K562 (cell line): Measurements from ENCODE around the gene PSPH. TPM values are rescaled to one million over a fixed set of nuclear protein-coding genes. Genes with fewer than 3 reads are reported as not detected.

Experiments
- ATAC-seq: fragments of 200-7000 bp; cut with Tn5 transposase; 3 replicates; pipeline ENCODE4 v1.9.1; 2020; ENCODE audit warnings: moderate library complexity
- BruUV-seq: library from RNA; stranded (reverse); fragments of 400-500 nt; replicated peaks from 2 replicates; lab custom pipeline; 2021; lab: Mats Ljungman, UMichigan
- CTCF ChIA-PET: fragments of 300-600 bp; formaldehyde crosslinking; extraction: SDS; loops from one replicate; lab custom pipeline; 2021; ENCODE audit warnings: low intra/inter-chr PET ratio; lab: Yijun Ruan, JAX
- POLR2A ChIA-PET: fragments of 300-600, 350-650 bp; sonication (Branson Sonifier 250); formaldehyde crosslinking; extraction: SDS; loops from one replicate; lab custom pipeline; 2021; ENCODE audit warnings: antibody characterized with exemption, inconsistent platforms; lab: Yijun Ruan, JAX
- DNase-seq, 4 experiments: peaks; one replicate each; pipeline versions ENCODE4 v3.0.0 to v3.0.0-alpha.2; 2011 to 2018; ENCODE audit warnings: low spot score in 3 of 4, mixed read lengths in 3 of 4; ENCODE audit errors: extremely low read depth in 1 of 4
- FAIRE-seq: peaks from 2 replicates; lab custom pipeline; 2011; peaks lifted over from hg19 to GRCh38; lab: Jason Lieb, UNC
- H2AFZ ChIP-seq: 2 replicates; pipeline ENCODE4 v1.6.0; 2011; ENCODE audit warnings: low read depth, low read length, control low read depth, inconsistent platforms
- H3K27ac ChIP-seq: fragments of 200-600 bp; 3 replicates; pipeline ENCODE4 v1.8.0; 2011; ENCODE audit warnings: low read depth, mild to moderate bottlenecking, control low read depth, inconsistent platforms, low read length, moderate library complexity, mixed read lengths; ENCODE audit errors: extremely low read depth
- H3K27me3 ChIP-seq, 2 experiments: fragments of 300-600 bp in 1 of 2; 2 replicates in 1 of 2; 3 replicates in 1 of 2; pipeline versions ENCODE4 v1.6.0 to v1.8.0; 2011; ENCODE audit warnings: inconsistent platforms in 2 of 2, low read length in 2 of 2, mild to moderate bottlenecking in 1 of 2, mixed read lengths in 1 of 2, moderate library complexity in 1 of 2; ENCODE audit not compliant: control insufficient read depth in 2 of 2, insufficient read depth in 2 of 2
- H3K36me3 ChIP-seq: fragments of 300-600 bp; 3 replicates; pipeline ENCODE4 v1.8.0; 2011; ENCODE audit warnings: mild to moderate bottlenecking, low read length, inconsistent platforms; ENCODE audit not compliant: control insufficient read depth, insufficient read depth
- H3K4me1 ChIP-seq, 2 experiments: fragments of 200-600 bp in 1 of 2; replicated peaks in 1 of 2; 2 replicates in 1 of 2; 3 replicates in 1 of 2; pipeline versions ENCODE4 v1.5.1 to v1.8.0; 2011; ENCODE audit warnings: inconsistent platforms in 2 of 2, low read length in 2 of 2, mild to moderate bottlenecking in 1 of 2, mixed read lengths in 1 of 2, moderate library complexity in 1 of 2; ENCODE audit not compliant: control insufficient read depth in 2 of 2, insufficient read depth in 2 of 2
- H3K4me2 ChIP-seq: 2 replicates; pipeline ENCODE4 v1.6.1; 2011; ENCODE audit warnings: low read length, control low read depth, inconsistent platforms, mixed read lengths; ENCODE audit not compliant: insufficient read depth
- H3K4me3 ChIP-seq: fragments of 200-600 bp; sonication (generic), shearing (Covaris generic); 2 replicates; pipeline ENCODE4 v1.5.1; 2016; ENCODE audit warnings: control low read depth, inconsistent platforms
- H3K79me2 ChIP-seq: fragments of 200-600 bp; 3 replicates; pipeline ENCODE4 v1.8.0; 2011; ENCODE audit warnings: low read length, inconsistent platforms; ENCODE audit not compliant: control insufficient read depth, insufficient read depth
- H3K9ac ChIP-seq, 2 experiments: 2 replicates each; pipeline versions ENCODE4 v1.6.0 to v1.6.1; 2011; ENCODE audit warnings: low read depth in 2 of 2, low read length in 2 of 2, control low read depth in 1 of 2, inconsistent platforms in 1 of 2, mild to moderate bottlenecking in 1 of 2, mixed read lengths in 1 of 2; ENCODE audit not compliant: insufficient read depth in 1 of 2
- H3K9me1 ChIP-seq: one replicate; pipeline ENCODE4 v1.6.0; 2011; ENCODE audit warnings: inconsistent platforms, mild to moderate bottlenecking, low read length, moderate library complexity; ENCODE audit not compliant: control insufficient read depth, insufficient read depth
- H3K9me3 ChIP-seq: replicated peaks from 2 replicates; pipeline ENCODE4 v1.5.1; 2011; ENCODE audit warnings: low read depth, low read length, inconsistent platforms; ENCODE audit not compliant: control insufficient read depth, insufficient read depth
- H4K20me1 ChIP-seq: replicated peaks from 2 replicates; pipeline ENCODE4 v1.6.1; 2011; ENCODE audit warnings: low read length, inconsistent platforms, mixed read lengths; ENCODE audit not compliant: control insufficient read depth, insufficient read depth
- CHD2 ChIP-seq: IDR thresholded peaks from 2 replicates; pipeline ENCODE4 v1.6.1; 2011; ENCODE audit warnings: low read depth, low read length
- ETS2 ChIP-seq: IDR thresholded peaks from 2 replicates; pipeline ENCODE4 v1.6.1; 2016; ENCODE audit warnings: borderline replicate concordance, missing genetic modification characterization, mild to moderate bottlenecking, moderate library complexity, missing compliant biosample characterization; ENCODE audit not compliant: poor library complexity, severe bottlenecking
- EWSR1 ChIP-seq: fragments of 450-650 bp; IDR thresholded peaks from 2 replicates; pipeline ENCODE4 v1.6.1; 2018; ENCODE audit warnings: borderline replicate concordance, mild to moderate bottlenecking, low read depth, moderate library complexity; ENCODE audit not compliant: partially characterized antibody
- MXI1 ChIP-seq: IDR thresholded peaks from 2 replicates; pipeline ENCODE4 v1.6.1; 2011; ENCODE audit warnings: low read depth, mild to moderate bottlenecking, improper control_type of control experiment, low read length
- RFX1 ChIP-seq: fragments of 450-650 bp; IDR thresholded peaks from 2 replicates; pipeline ENCODE4 v1.6.1; 2016; ENCODE audit warnings: mild to moderate bottlenecking, moderate library complexity
- WGBS: fragments of 100-300 bp; shearing (Covaris generic); methylation state at CpG from one replicate; pipeline ENCODE4 v1.1.6; 2016; ENCODE audit warnings: low coverage, mixed read lengths; ENCODE audit not compliant: insufficient coverage; ENCODE audit errors: missing lambda C conversion rate; 5-methylcytosine and 5-hydroxymethylcytosine counted together
- in situ Hi-C: fragments of 300-500 bp; cut with MboI; formaldehyde crosslinking; loops from 4 replicates; pipeline ENCODE4 v1.15.0; 2018; ENCODE audit warnings: inconsistent platforms, mixed read lengths
- intact Hi-C: fragments of 100-400 bp; cut with micrococcal nuclease; formaldehyde crosslinking; loops from 2 replicates; pipeline ENCODE4 v1.14.2; 2022
- polyA plus RNA-seq, 8 experiments: library from polyadenylated mRNA; depleted of rRNA in 4 of 8; stranded (reverse) in 5 of 8; unstranded in 3 of 8; fragments of >200 nt; fragmentation: Nextera tagmentation in 2 of 8; fragmentation: Illumina TruSeq in 1 of 8; extraction: Ambion mirVana in 2 of 8; extraction: Trizol in 1 of 8; gene quantifications; 2 replicates each; pipeline versions ENCODE4 v1.2.1 to v1.2.3, GENCODE V29; 2011 to 2014; ENCODE audit warnings: inconsistent platforms in 1 of 8, missing spikeins in 1 of 8
- total RNA-seq, 7 experiments: library from RNA; depleted of rRNA in 6 of 7; stranded (reverse); fragments of >200 nt in 6 of 7; fragmentation: Illumina TruSeq in 2 of 7; extraction: Trizol in 2 of 7; gene quantifications; 2 replicates each; pipeline versions ENCODE4 v1.2.1 to v1.2.3, GENCODE V29; 2011 to 2021; ENCODE audit warnings: low replicate concordance in 1 of 7
- TF ChIP-seq, protein P1 (sequence below): fragments of 450-650 bp; IDR thresholded peaks from 2 replicates; pipeline ENCODE4 v1.6.1; 2017; ENCODE audit warnings: antibody characterized with exemption, mild to moderate bottlenecking
- TF ChIP-seq, protein P2 (sequence below), 2 experiments: IDR thresholded peaks; 2 replicates each; pipeline ENCODE4 v1.6.1; 2011; ENCODE audit warnings: borderline replicate concordance in 1 of 2, control low read depth in 1 of 2, low read depth in 1 of 2, low read length in 1 of 2, mild to moderate bottlenecking in 1 of 2, mixed read lengths in 1 of 2, moderate library complexity in 1 of 2; ENCODE audit not compliant: insufficient read depth in 1 of 2, insufficient read length in 1 of 2, poor library complexity in 1 of 2, severe bottlenecking in 1 of 2; ENCODE audit errors: extremely low read depth in 1 of 2
- TF ChIP-seq, protein P3 (sequence below): fragments of 450-650 bp; formaldehyde crosslinking; conservative IDR thresholded peaks from 2 replicates; pipeline ENCODE4 v1.4.0; 2022; ENCODE audit warnings: mild to moderate bottlenecking, missing genetic modification characterization
- TF ChIP-seq, protein P4 (sequence below): sonication (generic); formaldehyde crosslinking; IDR thresholded peaks from 2 replicates; pipeline ENCODE4 v1.8.1; 2023; ENCODE audit warnings: mild to moderate bottlenecking, missing genetic modification reagents

PSPH gene
- total and polyA plus RNA-seq, 9 of the 15 experiments (the other 6 are each of a cell fraction or from before 2014, with no cell fraction given), result 6.3 to 46.8 (median 20.2) TPM

DNA sequence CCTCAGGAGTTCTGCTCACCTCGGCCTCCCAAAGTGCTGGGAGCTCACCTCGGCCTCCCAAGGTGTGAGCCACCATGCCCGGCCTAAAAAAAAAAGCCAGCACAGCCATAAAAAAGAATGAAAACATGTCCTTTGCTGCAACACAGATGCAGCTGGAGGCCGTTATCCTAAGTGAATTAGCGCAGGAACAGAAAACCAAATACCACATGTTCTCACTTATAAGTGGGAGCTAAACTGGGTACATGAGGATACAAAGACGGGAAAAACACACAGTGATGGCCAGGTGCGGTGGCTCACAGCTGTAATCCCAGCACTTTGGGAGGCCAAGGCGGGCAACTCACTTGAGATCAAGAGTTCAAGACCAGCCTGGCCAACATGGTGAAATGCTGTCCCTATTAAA, 20.9 kb downstream of the PSPH start (continued):
- TF ChIP-seq, protein P1, sequence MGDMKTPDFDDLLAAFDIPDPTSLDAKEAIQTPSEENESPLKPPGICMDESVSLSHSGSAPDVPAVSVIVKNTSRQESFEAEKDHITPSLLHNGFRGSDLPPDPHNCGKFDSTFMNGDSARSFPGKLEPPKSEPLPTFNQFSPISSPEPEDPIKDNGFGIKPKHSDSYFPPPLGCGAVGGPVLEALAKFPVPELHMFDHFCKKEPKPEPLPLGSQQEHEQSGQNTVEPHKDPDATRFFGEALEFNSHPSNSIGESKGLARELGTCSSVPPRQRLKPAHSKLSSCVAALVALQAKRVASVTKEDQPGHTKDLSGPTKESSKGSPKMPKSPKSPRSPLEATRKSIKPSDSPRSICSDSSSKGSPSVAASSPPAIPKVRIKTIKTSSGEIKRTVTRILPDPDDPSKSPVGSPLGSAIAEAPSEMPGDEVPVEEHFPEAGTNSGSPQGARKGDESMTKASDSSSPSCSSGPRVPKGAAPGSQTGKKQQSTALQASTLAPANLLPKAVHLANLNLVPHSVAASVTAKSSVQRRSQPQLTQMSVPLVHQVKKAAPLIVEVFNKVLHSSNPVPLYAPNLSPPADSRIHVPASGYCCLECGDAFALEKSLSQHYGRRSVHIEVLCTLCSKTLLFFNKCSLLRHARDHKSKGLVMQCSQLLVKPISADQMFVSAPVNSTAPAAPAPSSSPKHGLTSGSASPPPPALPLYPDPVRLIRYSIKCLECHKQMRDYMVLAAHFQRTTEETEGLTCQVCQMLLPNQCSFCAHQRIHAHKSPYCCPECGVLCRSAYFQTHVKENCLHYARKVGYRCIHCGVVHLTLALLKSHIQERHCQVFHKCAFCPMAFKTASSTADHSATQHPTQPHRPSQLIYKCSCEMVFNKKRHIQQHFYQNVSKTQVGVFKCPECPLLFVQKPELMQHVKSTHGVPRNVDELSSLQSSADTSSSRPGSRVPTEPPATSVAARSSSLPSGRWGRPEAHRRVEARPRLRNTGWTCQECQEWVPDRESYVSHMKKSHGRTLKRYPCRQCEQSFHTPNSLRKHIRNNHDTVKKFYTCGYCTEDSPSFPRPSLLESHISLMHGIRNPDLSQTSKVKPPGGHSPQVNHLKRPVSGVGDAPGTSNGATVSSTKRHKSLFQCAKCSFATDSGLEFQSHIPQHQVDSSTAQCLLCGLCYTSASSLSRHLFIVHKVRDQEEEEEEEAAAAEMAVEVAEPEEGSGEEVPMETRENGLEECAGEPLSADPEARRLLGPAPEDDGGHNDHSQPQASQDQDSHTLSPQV, result no peak

DNA sequence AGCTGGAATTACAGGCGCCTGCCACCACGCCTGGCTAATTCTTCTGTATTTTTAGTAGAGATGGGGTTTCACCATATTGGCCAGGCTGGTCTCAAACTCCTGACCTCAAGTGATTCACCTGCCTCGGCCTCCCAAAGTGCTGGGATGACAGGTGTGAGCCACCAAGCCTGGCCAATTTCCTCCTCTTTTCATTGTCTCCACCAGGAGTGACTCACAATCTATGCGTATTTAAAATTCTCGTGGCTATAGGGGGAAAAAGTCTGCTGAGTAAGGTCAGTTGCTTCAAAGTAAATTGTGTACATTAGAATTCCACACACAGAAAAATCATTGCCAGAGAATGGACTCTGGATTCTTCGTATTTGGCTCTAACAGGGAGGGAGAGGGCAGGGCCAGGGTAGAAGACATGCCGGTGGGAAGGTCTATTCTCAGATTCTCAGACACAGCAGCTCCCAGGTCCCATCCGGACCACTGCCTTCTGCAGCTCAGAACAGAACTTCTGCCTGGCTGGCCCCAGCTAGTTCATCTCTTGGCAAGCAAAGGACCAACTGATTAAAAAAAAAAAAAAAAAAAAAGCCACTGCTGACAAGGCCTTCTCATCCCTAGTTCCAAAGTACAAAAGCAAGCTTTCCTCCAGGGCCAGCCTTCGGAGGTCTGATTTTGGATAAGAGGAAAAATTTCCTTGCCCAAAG, 22.2 kb downstream of the PSPH start:
- H3K4me2 ChIP-seq, result no peak overlapping the region
- H3K27ac ChIP-seq, result no peak overlapping the region
- CTCF ChIA-PET, result no interaction called here
- POLR2A ChIA-PET, result interaction anchor here (1.2 to 1.4 kb wide), 2 partner anchors 9 to 12 kb away, joined by 3 read pairs; no protein-coding TSS in a partner anchor
- DNase-seq (no peak), FAIRE-seq (no peak), ATAC-seq (no peak)
- H3K79me2 ChIP-seq, result no peaks in the 10 kb centered on the region
- H3K4me3 ChIP-seq, result no peak overlapping the region
- intact Hi-C loops (no loop called here), in situ Hi-C loops (no loop called here)
- 80% methylated on average over 9 of the region's 9 CpGs for WGBS
- H3K9ac ChIP-seq, result no peak overlapping the region
- peaks cover 3 to 5% of the 10 kb centered on the region in 2 experiments; a peak in 3 of 5 replicates for H3K4me1 ChIP-seq
- no peaks in the 10 kb centered on the region for H3K27me3 ChIP-seq
- H3K9me1 ChIP-seq, result no peaks in the 10 kb centered on the region
- no peak overlapping the region for H2AFZ ChIP-seq
- BruUV-seq, result no TSS peak
- H4K20me1 ChIP-seq, result no peaks in the 10 kb centered on the region
- peaks cover 15% of the 10 kb centered on the region; the same call in 1 of the 3 replicates for H3K36me3 ChIP-seq
- H3K9me3 ChIP-seq, result no peaks in the 10 kb centered on the region
- TF ChIP-seq, protein P2, sequence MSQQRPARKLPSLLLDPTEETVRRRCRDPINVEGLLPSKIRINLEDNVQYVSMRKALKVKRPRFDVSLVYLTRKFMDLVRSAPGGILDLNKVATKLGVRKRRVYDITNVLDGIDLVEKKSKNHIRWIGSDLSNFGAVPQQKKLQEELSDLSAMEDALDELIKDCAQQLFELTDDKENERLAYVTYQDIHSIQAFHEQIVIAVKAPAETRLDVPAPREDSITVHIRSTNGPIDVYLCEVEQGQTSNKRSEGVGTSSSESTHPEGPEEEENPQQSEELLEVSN (IDR thresholded peaks at IDR 0.05; ENCODE audit: borderline replicate concordance in 1 of 2, extremely low read depth in 1 of 2, insufficient read depth in 1 of 2, insufficient read length in 1 of 2, low read depth in 1 of 2, low read length in 1 of 2, poor library complexity in 1 of 2, severe bottlenecking in 1 of 2), result no peak
- TF ChIP-seq MXI1, result no peak
- no peak for TF ChIP-seq CHD2
- no peak for TF ChIP-seq EWSR1
- TF ChIP-seq, protein P3, sequence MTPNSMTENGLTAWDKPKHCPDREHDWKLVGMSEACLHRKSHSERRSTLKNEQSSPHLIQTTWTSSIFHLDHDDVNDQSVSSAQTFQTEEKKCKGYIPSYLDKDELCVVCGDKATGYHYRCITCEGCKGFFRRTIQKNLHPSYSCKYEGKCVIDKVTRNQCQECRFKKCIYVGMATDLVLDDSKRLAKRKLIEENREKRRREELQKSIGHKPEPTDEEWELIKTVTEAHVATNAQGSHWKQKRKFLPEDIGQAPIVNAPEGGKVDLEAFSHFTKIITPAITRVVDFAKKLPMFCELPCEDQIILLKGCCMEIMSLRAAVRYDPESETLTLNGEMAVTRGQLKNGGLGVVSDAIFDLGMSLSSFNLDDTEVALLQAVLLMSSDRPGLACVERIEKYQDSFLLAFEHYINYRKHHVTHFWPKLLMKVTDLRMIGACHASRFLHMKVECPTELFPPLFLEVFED (CRISPR knock-in tag), result no peak
- no peak for TF ChIP-seq ETS2 (tag)
- TF ChIP-seq, protein P4, sequence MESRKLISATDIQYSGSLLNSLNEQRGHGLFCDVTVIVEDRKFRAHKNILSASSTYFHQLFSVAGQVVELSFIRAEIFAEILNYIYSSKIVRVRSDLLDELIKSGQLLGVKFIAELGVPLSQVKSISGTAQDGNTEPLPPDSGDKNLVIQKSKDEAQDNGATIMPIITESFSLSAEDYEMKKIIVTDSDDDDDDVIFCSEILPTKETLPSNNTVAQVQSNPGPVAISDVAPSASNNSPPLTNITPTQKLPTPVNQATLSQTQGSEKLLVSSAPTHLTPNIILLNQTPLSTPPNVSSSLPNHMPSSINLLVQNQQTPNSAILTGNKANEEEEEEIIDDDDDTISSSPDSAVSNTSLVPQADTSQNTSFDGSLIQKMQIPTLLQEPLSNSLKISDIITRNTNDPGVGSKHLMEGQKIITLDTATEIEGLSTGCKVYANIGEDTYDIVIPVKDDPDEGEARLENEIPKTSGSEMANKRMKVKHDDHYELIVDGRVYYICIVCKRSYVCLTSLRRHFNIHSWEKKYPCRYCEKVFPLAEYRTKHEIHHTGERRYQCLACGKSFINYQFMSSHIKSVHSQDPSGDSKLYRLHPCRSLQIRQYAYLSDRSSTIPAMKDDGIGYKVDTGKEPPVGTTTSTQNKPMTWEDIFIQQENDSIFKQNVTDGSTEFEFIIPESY (CRISPR knock-in tag), result no peak
- no peak for TF ChIP-seq RFX1
